ENCODE results near the gene TYRO3. TPM values are rescaled to one million over a fixed set of nuclear protein-coding genes. Genes with fewer than 3 reads are reported as not detected.

TYRO3 gene
- total and polyA plus RNA-seq, 2 of the 13 experiments (the other 11 are each of a cell fraction or from before 2014, with no cell fraction given): 24.0 to 43.6 TPM

GRCh38 chr15:41603411-41603935, 44.5 kb downstream of the TYRO3 start:
- DNase-seq (ENCODE audit: low spot score) (no peak), FAIRE-seq (no peak), ATAC-seq (peak; percentile 26)
- Histone ChIP-seq H4K20me1 (ENCODE audit: insufficient read depth, low read length) (no peaks in the 10 kb centered on the region), H2AFZ (ENCODE audit: low read length) (no peak overlapping the region), H3K79me2 (ENCODE audit: insufficient read depth, low read length) (no peaks in the 10 kb centered on the region), H3K9me3 (ENCODE audit: low read length) (no peaks in the 10 kb centered on the region), H3K4me2 (ENCODE audit: low read depth, low read length) (peak overlapping the region; percentile 74), H3K9ac (ENCODE audit: insufficient read depth, low read depth, low read length) (no peak overlapping the region), H3K4me3 (replicated peaks in 1 of 3; ENCODE audit: insufficient read depth in 1 of 3, low read depth in 2 of 3, low read length in 3 of 3) (no peak overlapping the region), H3K4me1 (ENCODE audit: insufficient read depth, low read length) (peaks cover 31% of the 10 kb centered on the region), H3K36me3 (replicated peaks in 1 of 2; ENCODE audit: control insufficient read depth in 1 of 2, insufficient read depth in 2 of 2, low read length in 2 of 2) (no peaks in the 10 kb centered on the region), H3K27ac (ENCODE audit: extremely low read length, insufficient read depth, low read length) (no peak overlapping the region), H3K27me3 (ENCODE audit: control insufficient read depth in 1 of 2, insufficient read depth in 2 of 2, low read length in 2 of 2) (no peaks in the 10 kb centered on the region)
- 30% methylated on average over 4 of the region's 6 CpGs for WGBS (ENCODE audit: low lambda C conversion rate)
- ChIA-PET POLR2A (interaction anchor here (0.8 to 3.8 kb wide), 4 partner anchors 18 to 137 kb away, joined by 3 to 16 read pairs (median 8); no protein-coding TSS in a partner anchor), CTCF (ENCODE audit: low intra/inter-chr PET ratio, low total read pairs) (interaction anchor here (0.8 to 1.8 kb wide), 3 partner anchors 42 to 138 kb away, joined by 3 to 17 read pairs (median 10); partner anchors contain the start of gene TYRO3)
- in situ Hi-C loops (cut with HindIII; ENCODE audit: extremely low pct_ligation_motif_present, low pct_unique_long_range_greater_than_20kb) (no loop called here), intact Hi-C loops (cut with micrococcal nuclease; ENCODE audit: unreplicated experiment) (loop anchor here (5.0 kb wide), 1 partner anchor 46 kb away; the partner anchor contains the start of gene TYRO3)
- TF ChIP-seq IKZF4 (CRISPR knock-in tag; IDR thresholded peaks at IDR 0.05; ENCODE audit: borderline replicate concordance, low read depth, not compliant biosample characterization) (peak; percentile 40), HNRNPL (IDR thresholded peaks at IDR 0.05; ENCODE audit: low read depth, low read length) (no peak)
- no TSS peak for BruUV-seq (replicated peaks)

- Histone ChIP-seq H3K27ac (ENCODE audit: extremely low read length, insufficient read depth, low read length) (no peak overlapping the region), H3K4me3 (replicated peaks in 1 of 3; ENCODE audit: insufficient read depth in 1 of 3, low read depth in 2 of 3, low read length in 3 of 3) (peak overlapping the region in 1 of 3 experiments; percentile 47; a peak in 2 of 6 replicates), H3K4me1 (ENCODE audit: insufficient read depth, low read length) (peaks cover 23% of the 10 kb centered on the region), H4K20me1 (ENCODE audit: insufficient read depth, low read length) (no peaks in the 10 kb centered on the region), H3K9ac (ENCODE audit: insufficient read depth, low read depth, low read length) (no peak overlapping the region), H3K9me3 (ENCODE audit: low read length) (no peaks in the 10 kb centered on the region), H3K27me3 (ENCODE audit: control insufficient read depth in 1 of 2, insufficient read depth in 2 of 2, low read length in 2 of 2) (no peaks in the 10 kb centered on the region), H3K4me2 (ENCODE audit: low read depth, low read length) (peak overlapping the region; percentile 74), H3K36me3 (replicated peaks in 1 of 2; ENCODE audit: control insufficient read depth in 1 of 2, insufficient read depth in 2 of 2, low read length in 2 of 2) (no peaks in the 10 kb centered on the region), H3K79me2 (ENCODE audit: insufficient read depth, low read length) (no peaks in the 10 kb centered on the region), H2AFZ (ENCODE audit: low read length) (no peak overlapping the region)
- 26% methylated on average over 13 of the region's 13 CpGs for WGBS (ENCODE audit: low lambda C conversion rate)
- peak; percentile 83 for FAIRE-seq
- ATAC-seq: peak; percentile 95
- DNase-seq (ENCODE audit: low spot score): peak; percentile 63
- in situ Hi-C loops (cut with HindIII; ENCODE audit: extremely low pct_ligation_motif_present, low pct_unique_long_range_greater_than_20kb) (no loop called here), intact Hi-C loops (cut with micrococcal nuclease; ENCODE audit: unreplicated experiment) (loop anchor here (2.0 to 5.0 kb wide), 2 partner anchors 13 to 47 kb away; partner anchors contain the start of gene TYRO3)
- CTCF ChIA-PET (ENCODE audit: low intra/inter-chr PET ratio, low total read pairs): interaction anchor here (0.8 to 1.8 kb wide), 3 partner anchors 43 to 138 kb away, joined by 3 to 17 read pairs (median 10); partner anchors contain the start of gene TYRO3
- no TSS peak for BruUV-seq (replicated peaks)
- POLR2A ChIA-PET: interaction anchor here (0.8 to 3.8 kb wide), 4 partner anchors 17 to 138 kb away, joined by 3 to 16 read pairs (median 8); no protein-coding TSS in a partner anchor
- peak; percentile 74 for TF ChIP-seq STAG1 (CRISPR knock-in tag; IDR thresholded peaks at IDR 0.05)
- no peak for TF ChIP-seq ZNF317 (CRISPR knock-in tag; IDR thresholded peaks at IDR 0.05)
- TF ChIP-seq CTCF (CRISPR knock-in tag; IDR thresholded peaks at IDR 0.05): peak; percentile 86
- TF ChIP-seq GATAD2A (CRISPR knock-in tag; IDR thresholded peaks at IDR 0.05): peak; percentile 60
- TF ChIP-seq HMGXB3 (CRISPR knock-in tag; IDR thresholded peaks at IDR 0.05; ENCODE audit: borderline replicate concordance): no peak
- TF ChIP-seq SYNCRIP (IDR thresholded peaks at IDR 0.05; ENCODE audit: insufficient read depth, low read depth, low read length): no peak
- peak; percentile 56 for TF ChIP-seq SAP130 (CRISPR knock-in tag; IDR thresholded peaks at IDR 0.05; ENCODE audit: low read depth)
Observed at GRCh38 chr15:41603941-41604911, 45.2 kb downstream of the TYRO3 start.

Measured in HepG2 (cell line).